Neuronal stem cell (in vitro differentiated cells): Measurements from ENCODE around the gene ESYT3.
"Not testable (repeated sequence)": the region's sequence is repeated elsewhere in the genome, so short reads cannot be mapped to it uniquely, and the experiment has no call there.

ENCODE experiments used
- DNase-seq: peaks from one replicate; pipeline ENCODE4 v3.0.0-alpha.2; 2013; ENCODE audit warnings: low spot score
- H2AFZ ChIP-seq: one replicate; pipeline ENCODE4 v1.6.1; 2013; ENCODE audit warnings: mild to moderate bottlenecking, low read length, inconsistent platforms
- H2AK5ac ChIP-seq: 2 replicates; pipeline ENCODE4 v1.6.1; 2013; ENCODE audit warnings: low read depth, mild to moderate bottlenecking, inconsistent platforms, low read length, moderate library complexity, mixed read lengths
- H2BK120ac ChIP-seq: 2 replicates; pipeline ENCODE4 v1.6.1; 2013; ENCODE audit warnings: low read depth, mild to moderate bottlenecking, inconsistent platforms, low read length, moderate library complexity, mixed read lengths
- H2BK12ac ChIP-seq: one replicate; pipeline ENCODE4 v1.6.1; 2013; ENCODE audit warnings: low read length, inconsistent platforms
- H2BK15ac ChIP-seq: 2 replicates; pipeline ENCODE4 v1.6.1; 2013; ENCODE audit warnings: mild to moderate bottlenecking, low read length, inconsistent platforms, mixed read lengths
- H2BK5ac ChIP-seq: one replicate; pipeline ENCODE4 v1.6.1; 2013; ENCODE audit warnings: inconsistent platforms, mild to moderate bottlenecking, low read length, moderate library complexity
- H3K14ac ChIP-seq: one replicate; pipeline ENCODE4 v1.6.1; 2013; ENCODE audit warnings: low read length, inconsistent platforms
- H3K18ac ChIP-seq: 2 replicates; pipeline ENCODE4 v1.6.1; 2013; ENCODE audit warnings: low read length, inconsistent platforms
- H3K23ac ChIP-seq: 2 replicates; pipeline ENCODE4 v1.6.1; 2013; ENCODE audit warnings: low read depth, mild to moderate bottlenecking, mixed read lengths, low read length, inconsistent platforms; ENCODE audit not compliant: poor library complexity
- H3K27ac ChIP-seq: replicated peaks from 3 replicates; pipeline ENCODE4 v1.5.1; 2013; ENCODE audit warnings: low read length, inconsistent platforms
- H3K27me3 ChIP-seq, 3 experiments: 2 replicates each; pipeline ENCODE4 v1.6.1; 2013; ENCODE audit warnings: low read length in 3 of 3, mild to moderate bottlenecking in 2 of 3, inconsistent platforms in 1 of 3, low read depth in 1 of 3, mixed read lengths in 1 of 3, moderate library complexity in 1 of 3; ENCODE audit not compliant: control insufficient read depth in 3 of 3, insufficient read depth in 3 of 3
- H3K36me3 ChIP-seq, 2 donors: replicated peaks in 1 of 2; 2 replicates each; pipeline ENCODE4 v1.6.1; 2013; ENCODE audit warnings: low read length in 2 of 2; ENCODE audit not compliant: control insufficient read depth in 2 of 2, insufficient read depth in 2 of 2
- H3K4ac ChIP-seq: 2 replicates; pipeline ENCODE4 v1.6.1; 2013; ENCODE audit warnings: inconsistent platforms, mild to moderate bottlenecking, low read length, moderate library complexity
- H3K4me1 ChIP-seq, 2 donors: 1 replicate in 1 of 2; 2 replicates in 1 of 2; pipeline ENCODE4 v1.6.1; 2013; ENCODE audit warnings: low read length in 2 of 2, low read depth in 1 of 2; ENCODE audit not compliant: control insufficient read depth in 2 of 2, insufficient read depth in 1 of 2
- H3K4me2 ChIP-seq: one replicate; pipeline ENCODE4 v1.6.1; 2013; ENCODE audit warnings: mild to moderate bottlenecking, low read length, inconsistent platforms; ENCODE audit not compliant: insufficient read depth, poor library complexity, severe bottlenecking
- H3K4me3 ChIP-seq, 2 donors: 2 replicates each; pipeline ENCODE4 v1.5.1; 2013; ENCODE audit warnings: low read length in 2 of 2, mild to moderate bottlenecking in 2 of 2, inconsistent platforms in 1 of 2, moderate library complexity in 1 of 2
- H3K79me1 ChIP-seq: one replicate; pipeline ENCODE4 v1.6.1; 2013; ENCODE audit warnings: low read depth, mild to moderate bottlenecking, inconsistent platforms, low read length, moderate library complexity
- H3K9ac ChIP-seq: one replicate; pipeline ENCODE4 v1.6.1; 2013; ENCODE audit warnings: mild to moderate bottlenecking, low read depth, low read length, inconsistent platforms; ENCODE audit not compliant: poor library complexity
- H3K9me3 ChIP-seq, 2 donors: replicated peaks in 1 of 2; 2 replicates each; pipeline versions ENCODE3 to v1.6.1; 2013; ENCODE audit warnings: low read length in 2 of 2, mild to moderate bottlenecking in 2 of 2, inconsistent platforms in 1 of 2, low read depth in 1 of 2, mixed read lengths in 1 of 2, moderate library complexity in 1 of 2; ENCODE audit not compliant: control insufficient read depth in 2 of 2, insufficient read depth in 1 of 2
- H4K8ac ChIP-seq: one replicate; pipeline ENCODE4 v1.6.1; 2013; ENCODE audit warnings: low read depth, mild to moderate bottlenecking, inconsistent platforms, low read length, moderate library complexity
- H4K91ac ChIP-seq: one replicate; pipeline ENCODE4 v1.6.1; 2013; ENCODE audit warnings: low read length, low read depth, mild to moderate bottlenecking, inconsistent platforms; ENCODE audit not compliant: poor library complexity
- WGBS, 2 donors: extraction: QIAGEN DNeasy Blood & Tissue Kit; methylation state at CpG; one replicate each; pipeline ENCODE4 v1.1.7; 2013; ENCODE audit warnings: missing lambda C conversion rate in 2 of 2, mixed read lengths in 1 of 2; ENCODE audit not compliant: insufficient read length in 2 of 2, insufficient replicate concordance in 1 of 2; ENCODE audit errors: extremely low coverage in 2 of 2; 5-methylcytosine and 5-hydroxymethylcytosine counted together

The ESYT3 gene

DNA sequence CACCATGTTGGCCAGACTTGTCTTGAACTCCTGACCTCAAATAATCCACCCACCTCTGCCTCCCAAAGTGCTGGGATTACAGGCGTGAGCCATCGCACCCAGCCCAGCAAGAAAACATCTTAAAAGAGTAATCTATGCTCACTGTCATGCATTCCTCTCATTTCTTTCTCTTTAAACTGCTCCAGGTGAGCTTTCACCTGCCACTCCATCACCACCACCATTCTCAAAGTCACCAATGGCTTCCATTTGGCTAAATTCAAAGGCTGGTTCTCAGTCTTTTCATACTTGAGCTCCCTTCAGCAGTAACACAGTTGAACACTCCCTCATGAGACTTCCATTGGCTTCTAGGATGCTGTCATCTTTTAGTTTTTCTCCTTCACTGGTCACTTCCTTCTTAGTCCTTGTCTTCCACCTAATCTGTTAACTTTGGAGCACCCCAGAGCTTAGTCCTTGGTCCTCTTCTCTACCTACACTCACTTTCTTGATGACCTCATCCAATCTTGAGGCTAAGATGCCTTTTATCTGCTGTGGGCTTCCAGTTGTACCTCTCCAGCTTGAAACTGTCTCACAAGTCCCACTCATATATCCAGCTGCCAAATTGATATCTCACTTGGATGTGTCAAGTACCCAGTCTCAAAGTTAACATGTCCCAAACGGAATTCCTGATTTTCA lies 27.0 kb upstream of the ESYT3 start:
- no peaks in the 10 kb centered on the region for H3K4me1 ChIP-seq
- no peaks in the 10 kb centered on the region for H3K79me1 ChIP-seq
- H3K4me2 ChIP-seq: no peak overlapping the region
- H3K4ac ChIP-seq: no peak overlapping the region
- no peak overlapping the region for H2BK120ac ChIP-seq
- no peak overlapping the region for H4K8ac ChIP-seq
- peaks cover 0 to 20% of the 10 kb centered on the region in 2 donors for H3K36me3 ChIP-seq
- WGBS, 2 donors: no CpG with 5 or more reads among the region's 3 CpGs
- H2BK5ac ChIP-seq: no peak overlapping the region
- H3K18ac ChIP-seq: no peak overlapping the region
- no peaks in the 10 kb centered on the region for H3K9me3 ChIP-seq
- no peak overlapping the region for H4K91ac ChIP-seq
- DNase-seq: no peak
- H3K27ac ChIP-seq: no peak overlapping the region
- H3K9ac ChIP-seq: no peak overlapping the region
- H3K4me3 ChIP-seq: no peak overlapping the region
- no peak overlapping the region for H2BK12ac ChIP-seq
- no peak overlapping the region for H2AFZ ChIP-seq
- H2AK5ac ChIP-seq: no peak overlapping the region
- no peak overlapping the region for H3K14ac ChIP-seq
- no peak overlapping the region for H3K23ac ChIP-seq
- no peak overlapping the region for H2BK15ac ChIP-seq
- H3K27me3 ChIP-seq: no peaks in the 10 kb centered on the region

- no peak overlapping the region for H2BK12ac ChIP-seq
- H3K27me3 ChIP-seq: peaks cover 0 to 5% (median 0%) of the 10 kb centered on the region in 3 experiments
- no peak overlapping the region for H3K4me2 ChIP-seq
- H3K4me3 ChIP-seq: no peak overlapping the region
- no peak overlapping the region for H2AFZ ChIP-seq
- H3K14ac ChIP-seq: no peak overlapping the region
- no peak overlapping the region for H4K8ac ChIP-seq
- H2BK5ac ChIP-seq: no peak overlapping the region
- H3K4ac ChIP-seq: no peak overlapping the region
- no peaks in the 10 kb centered on the region for H3K79me1 ChIP-seq
- no peak overlapping the region for H3K23ac ChIP-seq
- H3K9ac ChIP-seq: no peak overlapping the region
- no peaks in the 10 kb centered on the region for H3K9me3 ChIP-seq
- H3K4me1 ChIP-seq: no peaks in the 10 kb centered on the region
- H3K18ac ChIP-seq: no peak overlapping the region
- H2AK5ac ChIP-seq: no peak overlapping the region
- H4K91ac ChIP-seq: no peak overlapping the region
- no peak overlapping the region for H2BK15ac ChIP-seq
- H2BK120ac ChIP-seq: no peak overlapping the region
- no CpG with 5 or more reads among the region's 7 CpGs for WGBS, 2 donors
- H3K27ac ChIP-seq: no peak overlapping the region
- peaks cover 0 to 8% of the 10 kb centered on the region in 2 donors for H3K36me3 ChIP-seq
- DNase-seq: no peak
Observed at GRCh38 chr3:138408751-138409570, 25.5 kb upstream of the ESYT3 start.

GRCh38 chr3:138412821-138413551 lies 21.4 kb upstream of the ESYT3 start:
- Histone ChIP-seq H3K23ac (no peak overlapping the region), H3K79me1 (no peaks in the 10 kb centered on the region), H3K4me2 (no peak overlapping the region), H4K91ac (no peak overlapping the region), H3K9ac (no peak overlapping the region), H4K8ac (no peak overlapping the region), H3K14ac (no peak overlapping the region), H2BK12ac (no peak overlapping the region), H3K18ac (no peak overlapping the region), H2BK15ac (no peak overlapping the region), H3K4me1 (no peaks in the 10 kb centered on the region), H3K4me3 (no peak overlapping the region), H2BK5ac (no peak overlapping the region), H2AK5ac (no peak overlapping the region), H3K4ac (no peak overlapping the region), H2AFZ (peak overlapping the region; percentile 19), H3K27ac (no peak overlapping the region), H3K27me3 (peaks cover 0 to 5% (median 0%) of the 10 kb centered on the region in 3 experiments), H2BK120ac (no peak overlapping the region), H3K9me3 (no peaks in the 10 kb centered on the region), H3K36me3 (no peaks in the 10 kb centered on the region)
- WGBS, 2 donors: no CpG with 5 or more reads among the region's 9 CpGs
- no peak for DNase-seq

DNA sequence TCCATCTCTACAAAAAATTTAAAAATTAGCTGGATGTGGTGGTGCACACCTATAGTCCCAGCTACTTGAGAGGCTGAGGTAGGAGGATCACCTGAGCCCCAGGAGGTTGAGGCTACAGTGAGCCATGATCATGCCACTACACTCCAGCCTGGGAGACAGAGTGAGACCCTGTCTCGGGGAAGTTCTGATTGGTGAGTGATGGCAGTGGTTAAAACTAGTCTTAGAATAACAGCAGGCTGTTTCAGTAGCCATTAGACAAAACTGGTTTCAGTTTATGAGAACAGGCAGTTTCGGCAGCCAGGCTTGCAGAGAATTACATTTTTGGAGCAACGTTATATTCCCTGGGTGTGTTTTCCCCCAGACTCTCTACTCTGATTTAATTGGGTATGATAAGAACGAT lies 18.2 kb upstream of the ESYT3 start:
- not testable (repeated sequence) for H2BK5ac ChIP-seq, H3K27me3 ChIP-seq, H3K27ac ChIP-seq, H2BK12ac ChIP-seq, H3K79me1 ChIP-seq, DNase-seq, H3K4me2 ChIP-seq, H2AFZ ChIP-seq, H3K9me3 ChIP-seq, H3K23ac ChIP-seq, H3K4ac ChIP-seq, H2BK120ac ChIP-seq, H4K8ac ChIP-seq, H2BK15ac ChIP-seq, H3K14ac ChIP-seq, H3K4me1 ChIP-seq, H3K9ac ChIP-seq, H3K4me3 ChIP-seq, H4K91ac ChIP-seq, H3K18ac ChIP-seq, H2AK5ac ChIP-seq, H3K36me3 ChIP-seq
- no CpG with 5 or more reads among the region's 4 CpGs for WGBS, 2 donors
